ENCODE data around the gene KBTBD2.
"Not testable (repeated sequence)": the region's sequence is repeated elsewhere in the genome, so short reads cannot be mapped to it uniquely, and the experiment has no call there.

The KBTBD2 gene

DNA sequence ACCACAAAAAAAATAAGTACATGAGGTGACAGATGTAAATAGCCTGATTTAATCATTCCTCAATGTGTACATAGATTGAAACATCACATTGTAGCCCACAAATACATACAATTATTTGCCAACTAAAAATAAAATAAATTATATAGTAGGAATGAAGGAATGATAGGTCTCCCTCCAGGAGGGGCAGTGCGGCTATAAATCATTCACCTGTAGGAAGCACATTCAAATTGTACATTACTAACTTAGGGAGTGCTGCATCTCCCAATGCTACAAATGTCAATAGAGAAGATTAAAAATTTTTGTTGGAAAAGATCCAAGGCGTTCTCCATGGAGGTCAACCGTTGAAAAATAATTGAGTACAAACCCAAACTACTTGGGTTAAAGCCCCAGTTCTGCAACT is 4.2 kb downstream of the KBTBD2 start:
- Mint-ChIP-seq H3K9me3 (no peaks in the 10 kb centered on the region), H3K4me1 (peaks cover 58% of the 10 kb centered on the region), H3K4me3 (no peak overlapping the region), H3K36me3 (peaks cover 29% of the 10 kb centered on the region), H3K27ac (no peak overlapping the region), H3K27me3 (no peaks in the 10 kb centered on the region)
- DNase-seq: no peak
- CTCF ChIA-PET: interaction anchor here (5.6 kb wide), 1 partner anchor 55 kb away, joined by 22 read pairs; no protein-coding TSS in a partner anchor

GRCh38 chr7:32881074-32881982 is 10.2 kb downstream of the KBTBD2 start:
- H3K36me3 Mint-ChIP-seq: peaks cover 18% of the 10 kb centered on the region
- no peaks in the 10 kb centered on the region for H3K27me3 Mint-ChIP-seq
- H3K9me3 Mint-ChIP-seq: no peaks in the 10 kb centered on the region
- DNase-seq: no peak
- H3K4me1 Mint-ChIP-seq: peaks cover 39% of the 10 kb centered on the region
- no peak overlapping the region for H3K4me3 Mint-ChIP-seq
- H3K27ac Mint-ChIP-seq: peak overlapping the region; percentile 6
- CTCF ChIA-PET: interaction anchor here (0.6 to 1.5 kb wide), 3 partner anchors 35 to 227 kb away, joined by 3 to 5 read pairs (median 4); no protein-coding TSS in a partner anchor

GRCh38 chr7:32879460-32879859 is 12.1 kb downstream of the KBTBD2 start:
- Mint-ChIP-seq H3K27me3 (no peaks in the 10 kb centered on the region), H3K4me3 (no peak overlapping the region), H3K9me3 (no peaks in the 10 kb centered on the region), H3K4me1 (peaks cover 29% of the 10 kb centered on the region), H3K27ac (no peak overlapping the region), H3K36me3 (peaks cover 24% of the 10 kb centered on the region)
- CTCF ChIA-PET: interaction anchor here (1.1 to 1.5 kb wide), 2 partner anchors 33 to 62 kb away, joined by 3 to 5 read pairs; no protein-coding TSS in a partner anchor
- no peak for DNase-seq

DNA sequence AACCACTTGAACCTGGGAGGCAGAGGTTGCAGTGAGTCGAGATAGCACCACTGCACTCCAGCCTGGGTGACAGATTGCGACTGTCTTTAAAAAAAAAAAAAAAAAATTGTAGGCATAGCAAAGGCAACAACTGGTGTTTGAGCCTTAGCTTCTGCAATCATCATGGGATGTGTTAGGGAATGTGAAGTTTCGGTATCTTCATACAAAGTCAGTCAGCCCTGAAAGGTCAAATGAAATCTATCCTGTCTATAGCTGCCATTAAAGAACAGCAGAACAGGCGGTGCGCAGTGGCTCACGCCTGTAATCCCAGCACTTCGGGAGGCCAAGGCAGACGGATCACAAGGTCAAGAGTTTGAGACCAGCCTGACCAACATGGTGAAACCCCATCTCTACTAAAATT is 13.5 kb downstream of the KBTBD2 start:
- H3K27ac Mint-ChIP-seq, H3K27me3 Mint-ChIP-seq, H3K9me3 Mint-ChIP-seq, DNase-seq, H3K4me3 Mint-ChIP-seq, CTCF ChIA-PET: not testable (repeated sequence)
- Mint-ChIP-seq H3K4me1 (peaks cover 22% of the 10 kb centered on the region), H3K36me3 (peaks cover 28% of the 10 kb centered on the region)

DNA sequence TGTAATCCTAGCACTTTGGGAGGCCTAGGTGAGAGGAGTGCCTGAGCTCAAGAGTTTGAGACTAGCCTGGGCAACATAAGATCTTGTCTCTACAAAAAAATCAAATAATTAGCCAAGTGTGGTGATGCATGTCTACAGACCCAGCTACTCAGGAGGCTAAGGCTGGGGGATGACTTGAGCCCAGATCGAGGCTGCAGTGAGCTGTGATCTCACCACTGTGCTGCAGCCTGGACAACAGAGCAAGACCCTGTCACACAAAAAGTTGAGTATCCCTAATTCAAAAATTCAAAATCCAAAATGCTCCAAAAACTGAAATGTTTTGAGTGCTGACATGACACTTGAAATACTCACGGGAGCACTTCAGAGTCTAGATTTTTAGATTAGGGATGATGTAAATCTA is 19.1 kb downstream of the KBTBD2 start:
- CTCF ChIA-PET: interaction anchor here (0.8 to 3.2 kb wide), 2 partner anchors 20 to 26 kb away, joined by 3 to 13 read pairs; no protein-coding TSS in a partner anchor
- Mint-ChIP-seq H3K4me3 (no peak overlapping the region), H3K27me3 (no peaks in the 10 kb centered on the region), H3K27ac (no peak overlapping the region), H3K9me3 (no peaks in the 10 kb centered on the region), H3K4me1 (peaks cover 11% of the 10 kb centered on the region), H3K36me3 (peaks cover 60% of the 10 kb centered on the region)
- no peak for DNase-seq

DNA sequence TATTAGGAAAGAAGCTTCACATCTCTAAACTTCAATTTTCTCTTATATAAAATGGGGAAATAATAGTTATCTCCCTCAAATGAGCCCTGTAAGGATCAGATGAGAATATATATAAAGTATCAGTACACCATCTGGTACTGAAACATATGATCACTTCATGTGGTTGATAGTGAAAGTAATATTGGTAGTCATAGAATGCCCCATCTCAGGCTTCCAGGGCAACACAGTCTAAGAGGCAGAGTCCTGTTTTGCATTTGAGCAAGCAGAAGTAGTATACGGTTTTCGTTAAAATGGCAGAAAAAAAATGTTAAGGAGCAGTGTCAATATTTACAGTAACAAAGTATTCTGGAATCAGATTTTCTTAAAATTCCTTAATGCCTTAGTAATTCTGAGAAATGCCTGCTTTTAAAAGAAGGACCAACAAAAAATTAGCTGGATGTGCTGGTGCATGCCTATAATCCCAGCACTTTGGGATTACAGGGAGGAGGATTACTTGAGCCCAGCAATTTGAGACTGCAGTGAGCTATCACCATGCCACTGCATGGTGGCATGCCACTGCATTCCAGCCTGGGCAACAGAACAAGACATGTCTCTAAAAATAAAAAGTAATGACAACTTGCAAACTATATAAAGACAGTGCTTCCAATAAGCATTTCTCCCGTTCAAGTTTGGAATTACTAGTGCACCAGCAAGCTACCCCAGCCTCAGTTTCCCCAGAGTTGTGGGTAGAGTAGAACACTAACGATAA is 19.8 kb downstream of the KBTBD2 start:
- CTCF ChIA-PET: interaction anchor here (0.8 to 3.2 kb wide), 2 partner anchors 21 to 25 kb away, joined by 3 to 13 read pairs; no protein-coding TSS in a partner anchor
- Mint-ChIP-seq H3K4me1 (peaks cover 11% of the 10 kb centered on the region), H3K36me3 (peaks cover 64% of the 10 kb centered on the region)

DNA sequence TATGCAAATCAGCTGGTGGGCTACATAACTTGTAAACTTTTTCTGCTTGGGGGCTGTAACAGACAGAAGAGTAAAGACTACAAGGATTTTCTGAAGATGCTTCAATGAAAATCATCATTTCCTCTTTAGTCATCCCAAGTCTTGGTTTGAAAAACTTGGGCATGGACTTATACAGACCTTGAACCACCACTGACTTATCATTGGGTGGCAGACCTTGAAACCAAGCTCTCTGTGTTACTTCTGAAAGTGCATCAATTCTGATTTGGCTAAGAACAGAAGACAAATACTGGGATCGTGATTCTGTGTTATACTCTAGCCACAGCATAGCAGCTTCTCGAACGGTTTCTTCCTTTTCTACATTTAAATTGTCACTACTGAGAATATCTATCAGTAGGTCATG is 21.3 kb downstream of the KBTBD2 start:
- peaks cover 71% of the 10 kb centered on the region for H3K36me3 Mint-ChIP-seq
- CTCF ChIA-PET: interaction anchor here (3.2 kb wide), 1 partner anchor 24 kb away, joined by 13 read pairs; no protein-coding TSS in a partner anchor
- no peaks in the 10 kb centered on the region for H3K27me3 Mint-ChIP-seq
- H3K4me1 Mint-ChIP-seq: peaks cover 8% of the 10 kb centered on the region
- DNase-seq: no peak
- no peak overlapping the region for H3K27ac Mint-ChIP-seq
- peaks cover 2% of the 10 kb centered on the region for H3K9me3 Mint-ChIP-seq
- no peak overlapping the region for H3K4me3 Mint-ChIP-seq

More for the DNA sequence above, 19.8 kb downstream of the KBTBD2 start:
- Mint-ChIP-seq H3K27me3 (no peaks in the 10 kb centered on the region), H3K4me3 (no peak overlapping the region), H3K9me3 (no peaks in the 10 kb centered on the region), H3K27ac (no peak overlapping the region)
- no peak for DNase-seq

- H3K9me3 Mint-ChIP-seq: peaks cover 2% of the 10 kb centered on the region
- no peak for DNase-seq
- CTCF ChIA-PET: interaction anchor here (3.2 kb wide), 1 partner anchor 23 kb away, joined by 13 read pairs; no protein-coding TSS in a partner anchor
- peaks cover 69% of the 10 kb centered on the region for H3K36me3 Mint-ChIP-seq
- H3K4me1 Mint-ChIP-seq: peaks cover 8% of the 10 kb centered on the region
- no peak overlapping the region for H3K4me3 Mint-ChIP-seq
- H3K27me3 Mint-ChIP-seq: no peaks in the 10 kb centered on the region
- H3K27ac Mint-ChIP-seq: no peak overlapping the region
Measured at GRCh38 chr7:32869716-32870115, 21.8 kb downstream of the KBTBD2 start.

GRCh38 chr7:32868116-32868515 is 23.4 kb downstream of the KBTBD2 start:
- Mint-ChIP-seq H3K9me3 (peaks cover 2% of the 10 kb centered on the region), H3K36me3 (peaks cover 70% of the 10 kb centered on the region), H3K4me1 (peaks cover 8% of the 10 kb centered on the region), H3K4me3 (no peak overlapping the region), H3K27ac (no peak overlapping the region), H3K27me3 (no peaks in the 10 kb centered on the region)
- CTCF ChIA-PET: interaction anchor here (1.9 kb wide), 1 partner anchor 22 kb away, joined by 8 read pairs; no protein-coding TSS in a partner anchor
- no peak for DNase-seq

- no peak for DNase-seq
- H3K27ac Mint-ChIP-seq: no peak overlapping the region
- CTCF ChIA-PET: interaction anchor here (0.6 to 1.0 kb wide), 2 partner anchors 9 to 162 kb away, joined by 3 read pairs; no protein-coding TSS in a partner anchor
- H3K27me3 Mint-ChIP-seq: peaks cover 4% of the 10 kb centered on the region
- peaks cover 2% of the 10 kb centered on the region for H3K9me3 Mint-ChIP-seq
- peaks cover 51% of the 10 kb centered on the region for H3K36me3 Mint-ChIP-seq
- H3K4me1 Mint-ChIP-seq: no peaks in the 10 kb centered on the region
- no peak overlapping the region for H3K4me3 Mint-ChIP-seq
Measured at GRCh38 chr7:32865448-32866030, 26.0 kb downstream of the KBTBD2 start.

- H3K4me3 Mint-ChIP-seq, H3K27me3 Mint-ChIP-seq, DNase-seq, H3K9me3 Mint-ChIP-seq, CTCF ChIA-PET, H3K4me1 Mint-ChIP-seq, H3K27ac Mint-ChIP-seq: not testable (repeated sequence)
- H3K36me3 Mint-ChIP-seq: peaks cover 36% of the 10 kb centered on the region
Measured at GRCh38 chr7:32863872-32864271, 27.7 kb downstream of the KBTBD2 start.

GRCh38 chr7:32860090-32860489 is 31.5 kb downstream of the KBTBD2 start:
- no peak for DNase-seq
- H3K4me1 Mint-ChIP-seq: no peaks in the 10 kb centered on the region
- peaks cover 5% of the 10 kb centered on the region for H3K36me3 Mint-ChIP-seq
- no peak overlapping the region for H3K27ac Mint-ChIP-seq
- H3K27me3 Mint-ChIP-seq: peaks cover 12% of the 10 kb centered on the region
- H3K4me3 Mint-ChIP-seq: no peak overlapping the region
- CTCF ChIA-PET: no interaction called here
- no peaks in the 10 kb centered on the region for H3K9me3 Mint-ChIP-seq

DNA sequence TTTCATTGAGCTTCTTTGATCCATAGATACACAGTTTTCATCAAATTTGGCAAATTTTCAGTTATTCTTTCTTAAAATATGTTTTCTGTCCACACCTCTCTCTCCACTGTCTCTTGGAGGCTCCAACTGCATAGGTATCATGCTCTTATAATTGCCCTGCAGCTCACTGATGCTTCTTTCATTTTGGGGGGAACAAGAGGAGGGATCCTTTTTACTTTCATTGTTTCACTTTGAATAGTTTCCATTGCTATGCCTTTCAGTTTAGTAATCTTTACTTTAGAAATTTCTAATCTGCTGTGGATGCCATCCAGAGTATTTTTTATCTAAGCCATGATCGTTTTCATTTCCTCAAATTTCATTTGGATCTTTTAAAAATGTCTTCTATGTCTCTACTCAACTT is 32.9 kb downstream of the KBTBD2 start:
- Mint-ChIP-seq H3K36me3 (no peaks in the 10 kb centered on the region), H3K27me3 (peaks cover 20% of the 10 kb centered on the region), H3K4me3 (no peak overlapping the region), H3K9me3 (no peaks in the 10 kb centered on the region), H3K27ac (no peak overlapping the region), H3K4me1 (no peaks in the 10 kb centered on the region)
- CTCF ChIA-PET: interaction anchor here (1.9 kb wide), 1 partner anchor 12 kb away, joined by 11 read pairs; no protein-coding TSS in a partner anchor
- DNase-seq: no peak

DNA sequence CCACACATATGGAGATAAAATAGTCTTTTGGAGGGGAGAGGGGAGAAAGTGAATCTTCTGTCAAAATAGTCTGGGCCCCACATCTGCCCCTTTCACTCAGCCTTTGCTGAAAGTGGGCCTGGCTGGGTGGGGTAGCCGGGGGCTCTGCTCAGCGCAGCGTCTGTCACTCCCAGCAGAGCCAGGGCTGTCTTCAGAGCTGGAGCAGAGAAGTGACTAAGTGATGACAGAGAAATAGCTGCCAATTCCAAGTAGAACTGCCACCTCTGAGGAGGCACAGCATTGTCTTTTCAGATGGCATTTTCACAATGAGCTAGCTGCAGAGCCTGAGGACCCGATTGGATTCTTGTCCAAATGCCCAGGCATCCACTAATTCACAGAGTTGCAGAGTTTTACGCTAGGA is 34.5 kb downstream of the KBTBD2 start:
- not testable (repeated sequence) for H3K9me3 Mint-ChIP-seq, H3K4me1 Mint-ChIP-seq, H3K36me3 Mint-ChIP-seq, DNase-seq, H3K4me3 Mint-ChIP-seq, H3K27ac Mint-ChIP-seq
- H3K27me3 Mint-ChIP-seq: peaks cover 19% of the 10 kb centered on the region
- CTCF ChIA-PET: interaction anchor here (1.9 kb wide), 1 partner anchor 11 kb away, joined by 11 read pairs; no protein-coding TSS in a partner anchor
